ENCODE data around the gene RALGDS.

DNA sequence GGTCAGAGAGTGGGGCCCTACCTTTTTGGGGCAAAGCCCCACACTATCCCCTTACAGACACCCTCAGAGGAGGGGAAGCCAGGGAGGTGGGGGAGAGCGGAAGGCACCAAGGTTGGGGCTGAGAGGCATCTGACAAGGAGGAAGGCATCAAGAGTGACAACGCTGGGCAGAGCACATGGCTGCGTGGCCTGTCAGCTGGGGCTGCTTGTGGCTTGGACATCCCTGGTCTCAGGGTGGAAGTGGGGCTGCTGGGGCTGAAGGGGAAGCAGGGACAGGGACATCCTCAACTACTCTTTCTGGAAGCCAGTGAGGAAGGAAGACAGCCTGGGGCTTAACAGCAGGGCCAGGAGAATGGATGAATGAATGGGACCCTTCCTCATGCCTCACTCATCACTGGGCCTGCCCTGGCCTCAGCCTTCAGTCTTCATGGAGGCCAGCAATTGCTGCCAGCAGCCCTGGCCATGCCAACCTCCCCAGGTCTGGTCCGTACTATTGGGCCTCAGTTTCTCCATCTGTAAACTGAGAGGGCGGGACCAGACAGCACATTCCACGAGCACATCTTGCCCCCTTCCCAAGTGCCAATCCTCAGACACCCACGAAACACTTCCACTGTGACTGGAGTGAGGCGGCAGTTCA lies 993 bp upstream of the RALGDS start:
- TF ChIP-seq, protein P1, sequence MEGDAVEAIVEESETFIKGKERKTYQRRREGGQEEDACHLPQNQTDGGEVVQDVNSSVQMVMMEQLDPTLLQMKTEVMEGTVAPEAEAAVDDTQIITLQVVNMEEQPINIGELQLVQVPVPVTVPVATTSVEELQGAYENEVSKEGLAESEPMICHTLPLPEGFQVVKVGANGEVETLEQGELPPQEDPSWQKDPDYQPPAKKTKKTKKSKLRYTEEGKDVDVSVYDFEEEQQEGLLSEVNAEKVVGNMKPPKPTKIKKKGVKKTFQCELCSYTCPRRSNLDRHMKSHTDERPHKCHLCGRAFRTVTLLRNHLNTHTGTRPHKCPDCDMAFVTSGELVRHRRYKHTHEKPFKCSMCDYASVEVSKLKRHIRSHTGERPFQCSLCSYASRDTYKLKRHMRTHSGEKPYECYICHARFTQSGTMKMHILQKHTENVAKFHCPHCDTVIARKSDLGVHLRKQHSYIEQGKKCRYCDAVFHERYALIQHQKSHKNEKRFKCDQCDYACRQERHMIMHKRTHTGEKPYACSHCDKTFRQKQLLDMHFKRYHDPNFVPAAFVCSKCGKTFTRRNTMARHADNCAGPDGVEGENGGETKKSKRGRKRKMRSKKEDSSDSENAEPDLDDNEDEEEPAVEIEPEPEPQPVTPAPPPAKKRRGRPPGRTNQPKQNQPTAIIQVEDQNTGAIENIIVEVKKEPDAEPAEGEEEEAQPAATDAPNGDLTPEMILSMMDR (IDR thresholded peaks at IDR 0.05): no peak
- no peak for TF ChIP-seq POLR2A (IDR thresholded peaks at IDR 0.05)
